GM21367 (cell line): ENCODE results near the gene OTUB2.

Source experiments
- ATAC-seq: cut with Tn5 transposase; IDR thresholded peaks from one replicate; pipeline ENCODE4 v1.9.1; 2021; ENCODE audit not compliant: unreplicated experiment

Gene OTUB2

DNA sequence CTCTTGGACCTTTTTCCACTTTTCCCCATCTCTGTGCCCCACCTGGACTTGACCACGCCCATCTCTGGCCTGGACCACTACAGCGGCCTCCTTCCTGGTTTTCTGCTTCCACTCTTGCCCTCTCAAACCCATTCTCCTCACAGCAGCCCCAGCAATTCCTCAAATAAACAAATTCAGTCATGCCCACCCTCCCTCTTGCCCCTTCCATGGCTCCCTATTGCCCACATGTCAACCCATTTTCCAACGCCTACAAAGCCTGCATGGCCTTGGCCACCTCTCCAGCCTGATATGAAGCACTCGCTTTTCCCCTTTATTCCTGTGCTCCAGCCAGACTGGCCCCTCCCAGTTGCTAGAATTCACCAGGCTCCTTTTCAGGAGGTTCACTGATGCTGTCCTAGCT is 5.9 kb upstream of the OTUB2 start:
- ATAC-seq = no peak

- no peak for ATAC-seq
Observed at GRCh38 chr14:94021001-94021400, 5.1 kb upstream of the OTUB2 start.

GRCh38 chr14:94021416-94022157 is 4.6 kb upstream of the OTUB2 start:
- no peak for ATAC-seq

DNA sequence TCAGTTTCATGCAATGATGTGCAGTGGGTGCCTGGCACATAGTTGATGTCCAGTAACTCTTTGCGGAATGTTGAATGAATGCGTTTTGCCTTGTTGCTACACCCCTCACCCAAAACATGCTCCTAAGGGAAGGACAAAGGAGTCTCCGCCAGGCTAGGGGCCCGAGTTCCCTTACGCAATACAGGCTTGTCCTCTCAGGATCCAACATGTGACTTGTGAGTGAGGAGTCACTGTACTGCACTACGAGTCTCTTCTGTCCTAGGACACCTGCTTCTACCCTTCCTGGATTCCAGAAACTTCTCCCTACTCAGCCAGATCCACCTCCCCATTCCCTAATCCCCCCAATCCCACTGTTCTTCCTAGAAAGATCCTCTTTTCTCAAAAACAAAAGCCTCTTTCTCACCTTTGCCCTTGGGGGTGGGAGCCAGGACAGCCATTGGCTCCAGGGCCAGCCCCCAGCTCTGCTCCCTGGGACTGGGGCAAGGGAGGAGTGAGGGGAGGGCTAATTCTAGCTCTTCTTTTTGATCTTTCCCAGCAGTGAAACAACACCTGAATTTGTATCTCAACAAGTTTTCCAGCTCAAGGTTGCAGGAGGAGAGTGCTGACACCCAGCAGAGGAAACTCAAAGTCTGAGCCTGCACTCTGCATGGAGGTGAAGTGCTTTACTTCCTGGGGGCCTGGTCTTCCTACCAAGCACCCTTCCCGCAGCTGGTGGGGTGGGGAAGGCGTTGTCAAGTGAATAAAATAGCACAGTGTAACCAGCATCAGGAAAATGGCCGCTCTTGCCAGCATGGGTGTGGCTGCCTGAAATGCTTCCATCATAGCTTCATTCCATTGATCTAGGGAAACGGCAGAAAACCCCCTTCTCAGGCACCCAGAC is 3.4 kb upstream of the OTUB2 start:
- ATAC-seq = no peak

DNA sequence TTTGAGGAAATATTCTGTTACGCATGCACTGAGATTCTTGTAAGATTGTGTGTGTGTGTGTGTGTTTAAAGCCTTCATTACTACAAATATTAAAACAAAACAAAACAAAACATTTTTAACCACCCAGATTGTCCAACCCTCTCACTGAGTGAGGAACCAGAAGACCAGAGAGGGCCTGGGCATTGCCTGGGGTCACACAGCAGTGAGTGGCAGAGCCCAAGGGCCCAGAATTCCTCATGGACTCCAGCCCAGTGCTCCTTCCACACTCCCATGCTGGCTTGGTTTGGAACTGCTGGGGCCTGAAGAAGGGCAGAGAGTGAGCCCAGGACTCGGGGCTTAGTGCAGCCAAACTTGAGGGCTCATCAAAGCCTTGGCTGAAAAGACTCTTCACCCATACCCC is 1.6 kb upstream of the OTUB2 start:
- ATAC-seq = no peak

- no peak for ATAC-seq
Observed at GRCh38 chr14:94025720-94026119, 420 bp upstream of the OTUB2 start.

DNA sequence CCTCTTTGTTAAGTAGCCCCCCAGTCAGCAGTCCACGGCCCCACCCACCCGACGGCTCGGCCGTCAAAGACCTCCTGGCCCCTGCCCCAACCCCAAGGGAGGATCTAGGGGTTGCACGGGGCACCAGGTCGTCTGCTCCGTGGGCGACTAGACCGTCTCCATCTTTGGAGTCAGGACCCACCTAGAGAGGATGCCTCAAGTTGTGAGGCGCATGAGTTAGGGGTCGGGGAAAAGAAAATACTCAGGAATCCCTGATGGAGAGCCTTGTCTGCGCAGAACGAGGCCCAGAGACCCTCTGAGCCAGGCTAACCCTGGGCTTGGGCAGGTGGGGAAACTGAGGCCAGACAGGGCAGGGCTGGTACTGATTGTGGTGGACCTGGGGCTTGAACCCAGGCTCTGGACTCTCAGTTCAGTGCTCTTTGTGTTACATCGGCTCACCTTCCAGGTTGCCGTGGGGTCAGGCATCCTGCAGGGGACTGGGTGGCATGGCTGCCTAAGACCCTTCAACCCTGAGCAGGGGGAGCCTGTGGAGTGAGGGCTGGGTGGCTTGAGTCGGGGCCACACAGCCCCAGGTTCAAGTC is 839 bp downstream of the OTUB2 start:
- no peak for ATAC-seq

DNA sequence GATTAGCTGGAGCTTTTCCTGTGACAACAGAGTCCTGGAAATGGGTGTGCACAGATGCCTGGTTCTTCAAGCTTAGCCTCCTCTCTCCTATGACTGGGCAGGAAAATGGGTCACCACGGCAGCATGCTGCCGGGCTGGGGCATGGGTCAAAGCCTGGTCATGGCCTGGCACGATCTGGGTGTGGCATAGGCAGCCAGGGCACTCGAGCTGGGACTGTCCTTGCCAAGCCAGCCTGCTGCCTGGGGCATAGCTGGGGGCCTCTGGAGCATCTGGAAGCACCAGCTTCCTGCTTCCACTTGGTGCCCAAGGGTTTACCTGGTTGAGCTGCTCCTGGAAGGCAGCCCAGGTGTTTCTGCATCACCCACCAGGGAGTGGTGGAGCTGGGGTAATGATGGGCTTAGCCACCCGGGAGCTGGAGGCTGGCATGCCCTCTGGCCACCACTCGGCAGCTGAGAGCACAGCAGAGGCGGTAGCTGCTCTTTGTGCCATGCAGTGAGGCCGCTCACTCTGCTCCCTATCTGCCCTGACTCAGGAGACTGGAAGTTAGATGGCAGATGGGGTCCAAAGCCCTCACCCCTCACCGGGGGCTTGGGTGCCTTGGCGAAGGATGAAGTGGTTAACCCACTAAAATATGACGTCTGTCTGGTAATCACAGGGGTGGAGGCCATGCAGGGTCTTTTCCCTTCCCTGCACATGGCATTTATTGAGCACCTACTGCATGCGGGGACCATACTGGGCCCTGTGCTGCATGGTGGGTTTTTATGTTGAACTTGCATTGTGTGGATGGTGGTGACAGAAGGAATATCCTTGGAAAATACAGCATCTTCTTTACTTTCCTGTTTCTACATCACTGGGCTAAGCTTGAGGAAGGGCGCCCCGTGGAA is 1.7 kb downstream of the OTUB2 start:
- ATAC-seq = no peak

GRCh38 chr14:94028450-94028826 is 2.3 kb downstream of the OTUB2 start:
- no peak for ATAC-seq

DNA sequence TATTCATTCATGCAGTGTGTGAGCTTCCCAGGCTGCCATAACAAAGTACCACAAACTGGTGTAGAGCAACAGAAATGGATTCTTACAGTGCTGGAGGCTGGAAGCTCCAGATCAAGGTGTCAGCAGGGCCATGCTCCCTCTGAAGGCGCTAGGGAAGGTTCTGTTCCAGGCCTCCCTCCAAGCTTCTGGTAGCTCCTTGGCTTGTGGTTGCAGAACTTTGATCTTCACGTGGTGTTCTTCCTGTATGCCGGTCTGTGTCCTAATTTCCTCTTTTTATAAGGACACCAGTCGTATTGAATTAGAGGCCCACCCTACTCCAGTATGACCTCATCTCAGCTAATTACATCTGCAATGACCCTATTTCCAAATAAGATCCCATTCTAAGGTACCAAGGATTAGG is 3.1 kb downstream of the OTUB2 start:
- no peak for ATAC-seq

- no peak for ATAC-seq
Observed at GRCh38 chr14:94029671-94030203, 3.6 kb downstream of the OTUB2 start.

DNA sequence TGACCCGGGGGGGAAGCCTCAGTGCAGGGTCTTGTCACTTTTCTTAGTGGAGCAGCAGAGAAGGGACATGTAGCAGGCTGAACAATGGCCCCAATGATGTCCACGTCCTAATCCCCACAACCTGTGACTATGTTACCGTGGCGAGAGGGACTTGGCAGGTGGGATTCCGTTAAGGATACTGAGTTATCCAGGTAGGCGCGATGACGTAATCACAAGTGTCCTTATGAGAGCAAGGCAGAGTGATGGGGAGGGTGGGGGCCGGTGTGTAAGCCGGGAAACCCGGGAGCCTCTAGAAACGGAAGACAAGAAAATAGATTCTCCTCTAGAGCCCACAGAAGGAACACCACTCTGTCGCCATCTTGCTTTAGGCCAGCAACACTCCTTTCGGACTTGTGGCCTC is 4.4 kb downstream of the OTUB2 start:
- no peak for ATAC-seq

- no peak for ATAC-seq
Observed at GRCh38 chr14:94031161-94031882, 5.2 kb downstream of the OTUB2 start.

DNA sequence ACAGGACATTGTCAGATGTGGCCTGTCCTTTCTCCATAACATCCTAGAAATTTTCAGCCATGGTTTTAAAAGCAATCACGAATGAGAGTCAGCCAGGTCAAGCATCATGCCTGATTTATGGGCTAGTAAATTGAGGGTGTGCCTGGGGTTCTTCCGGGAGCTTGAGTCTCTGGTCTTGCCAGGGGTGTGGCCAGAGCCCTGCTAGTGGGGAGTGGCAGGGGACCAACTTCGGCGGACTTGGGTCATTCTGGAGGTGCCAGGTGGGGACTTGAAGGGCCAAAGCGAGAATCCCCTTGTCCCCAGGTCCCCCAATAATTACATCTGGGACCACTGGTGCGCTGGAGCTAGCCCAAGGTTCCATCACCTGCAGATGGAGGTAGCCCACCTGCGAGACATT is 5.7 kb downstream of the OTUB2 start:
- no peak for ATAC-seq

DNA sequence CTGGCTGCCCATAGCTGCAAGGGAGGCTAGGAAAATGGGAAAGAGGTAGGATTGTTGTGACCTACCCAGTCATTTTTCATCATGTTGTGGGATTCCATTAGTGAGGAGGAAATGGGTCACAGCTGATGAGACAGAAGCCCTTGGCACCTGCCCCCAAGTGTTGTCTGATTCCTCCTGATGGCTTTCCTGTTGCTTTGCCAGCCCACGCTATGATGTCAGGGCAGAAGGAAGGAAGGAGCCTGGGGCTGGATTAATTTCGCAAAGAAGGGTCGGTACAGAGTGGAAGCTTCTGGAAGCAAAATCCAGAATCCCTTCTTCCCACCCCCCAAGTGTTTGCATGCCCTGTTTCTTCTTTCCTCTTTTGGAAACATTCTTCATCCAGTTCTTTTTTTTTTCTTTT is 8.7 kb downstream of the OTUB2 start:
- ATAC-seq = no peak

DNA sequence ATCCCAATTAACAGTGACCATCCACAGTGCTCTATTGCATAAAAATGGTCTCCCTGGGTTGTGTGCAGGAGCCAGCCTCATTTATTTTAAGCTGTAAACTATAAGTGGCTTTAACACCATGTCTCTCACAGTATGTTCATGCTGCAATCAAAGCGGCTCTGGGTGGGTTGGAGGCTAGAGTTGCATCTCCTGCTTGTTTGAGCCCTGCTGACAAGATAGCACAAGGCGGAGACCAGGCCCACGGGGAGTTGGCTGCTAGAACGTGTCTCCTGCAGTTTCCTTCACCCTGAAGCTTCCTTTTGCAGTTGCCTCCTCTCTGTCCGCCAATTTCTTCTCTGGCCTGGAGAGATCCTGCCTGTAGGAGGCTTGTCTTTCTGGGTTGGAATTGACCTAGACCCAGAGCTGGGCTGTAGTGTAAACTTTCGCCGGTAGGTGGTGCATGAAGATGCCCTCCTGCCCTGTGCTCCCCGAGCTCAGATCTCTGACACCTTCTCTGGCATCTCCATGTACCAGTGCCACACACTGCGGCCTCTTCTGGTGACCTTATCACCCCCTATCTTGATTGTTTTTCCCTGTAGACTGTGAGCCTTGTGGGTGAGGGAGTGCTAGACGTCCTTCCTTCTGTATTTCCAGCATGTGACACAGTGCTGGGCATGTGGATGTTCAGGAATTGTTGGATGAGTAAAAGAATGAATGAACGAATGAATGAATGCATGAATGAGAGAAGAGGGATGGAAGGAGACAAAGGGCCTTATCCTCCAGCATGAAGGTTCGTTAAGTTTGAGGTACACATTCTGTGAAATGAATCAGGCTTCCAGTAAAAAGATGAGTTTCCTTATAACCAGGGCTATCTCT is 10.4 kb downstream of the OTUB2 start:
- ATAC-seq = peak; percentile 91

- no peak for ATAC-seq
Observed at GRCh38 chr14:94037954-94038353, 11.8 kb downstream of the OTUB2 start.

GRCh38 chr14:94038510-94038909 is 12.4 kb downstream of the OTUB2 start:
- ATAC-seq = no peak

DNA sequence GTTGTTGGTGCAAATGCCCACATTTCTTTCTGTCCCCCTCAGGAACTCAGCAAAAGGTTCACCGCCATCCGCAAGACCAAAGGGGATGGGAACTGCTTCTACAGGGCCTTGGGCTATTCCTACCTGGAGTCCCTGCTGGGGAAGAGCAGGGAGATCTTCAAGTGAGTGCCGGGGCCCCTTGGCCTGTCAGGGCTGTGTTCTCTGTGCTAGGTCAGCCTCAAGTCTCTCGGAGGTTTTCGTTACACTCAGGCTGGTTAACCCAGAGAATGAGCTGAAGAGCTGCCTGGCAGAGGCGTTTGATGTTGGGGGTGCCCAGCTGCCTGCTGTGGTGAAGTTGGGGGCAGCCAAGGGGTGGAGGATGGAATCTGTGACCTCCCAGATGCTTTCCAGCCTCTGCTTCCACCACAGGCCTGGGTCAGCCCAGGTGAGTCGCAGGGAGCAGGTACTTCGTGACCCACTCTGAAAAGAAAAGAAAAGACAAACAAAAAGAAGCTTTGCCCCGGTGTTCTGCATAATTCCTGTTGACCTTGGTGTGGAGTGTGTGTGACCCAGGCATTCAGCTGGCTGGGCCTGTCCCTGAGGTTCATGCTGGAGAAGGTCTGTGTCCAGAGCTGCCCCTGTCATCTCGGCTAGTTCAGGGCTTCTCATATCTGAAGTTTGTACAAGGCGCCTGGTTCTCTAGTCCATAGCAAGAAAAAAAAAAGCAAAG is 12.9 kb downstream of the OTUB2 start:
- no peak for ATAC-seq
